Measurements from ENCODE around the gene KRTAP12-2.

- TF ChIP-seq CTCF (IDR thresholded peaks at IDR 0.05) = no peak
- no peak for TF ChIP-seq POLR2A (IDR thresholded peaks at IDR 0.05)
Measured at GRCh38 chr21:44625756-44626155, 41.0 kb downstream of the KRTAP12-2 start.

Measured in esophagus squamous epithelium (tissue), 4 donors.